Measurements from ENCODE around the gene CNOT11.

GRCh38 chr2:101252408-101253012 lies at the start of gene CNOT11:
- TF ChIP-seq CTCF (conservative IDR thresholded peaks at IDR 0.05 in 1 of 2, IDR thresholded peaks at IDR 0.05 in 1 of 2; ENCODE audit: extremely low read depth in 1 of 2, insufficient read depth in 1 of 2, low read depth in 1 of 2, low read length in 2 of 2), result peak in 1 of 2 donors; percentile 1
- TF ChIP-seq EZH2 (IDR thresholded peaks at IDR 0.05; ENCODE audit: borderline replicate concordance, low read length), result no peak
